ENCODE data around the gene C4orf50. TPM values are rescaled to one million over a fixed set of nuclear protein-coding genes. Genes with fewer than 3 reads are reported as not detected.

C4orf50 gene
- total and polyA plus RNA-seq, 2 experiments from 2014 or later: 0.06 to 0.31 TPM

GRCh38 chr4:5968246-5968645, 50.0 kb downstream of the C4orf50 start:
- Histone ChIP-seq H4K20me1 (replicated peaks; ENCODE audit: insufficient read depth) (no peaks in the 10 kb centered on the region), H3K36me3 (ENCODE audit: insufficient read depth) (no peaks in the 10 kb centered on the region), H3K9me2 (ENCODE audit: insufficient read depth) (no peaks in the 10 kb centered on the region), H3K27ac (ENCODE audit: low read depth) (no peak overlapping the region), H3F3A (replicated peaks; ENCODE audit: low read depth) (no peaks in the 10 kb centered on the region), H3K4me1 (ENCODE audit: insufficient read depth) (0 out of 2 replicates have a peak, but pooled peaks cover 6% of the 10 kb centered on the region), H3K79me2 (replicated peaks; ENCODE audit: insufficient read depth) (no peaks in the 10 kb centered on the region), H3K4me2 (no peak overlapping the region), H3K4me3 (no peak overlapping the region), H2AFZ (no peak overlapping the region), H3K27me3 (ENCODE audit: insufficient read depth) (no peaks in the 10 kb centered on the region)
- no peaks in the 10 kb centered on the region for H3K9me3 Mint-ChIP-seq
- no peak overlapping the region for H3K27ac Mint-ChIP-seq
- TF ChIP-seq POLR2AphosphoS5 (IDR thresholded peaks at IDR 0.05; ENCODE audit: low read depth) (no peak), ZNF462 (CRISPR knock-in tag; IDR thresholded peaks at IDR 0.05) (no peak), EZH2phosphoT487 (IDR thresholded peaks at IDR 0.05; ENCODE audit: unreplicated experiment) (no peak), CTCF (conservative IDR thresholded peaks at IDR 0.05; ENCODE audit: low read depth in 2 of 2) (no peak), ETS1 (IDR thresholded peaks at IDR 0.05) (no peak), CREB1 (CRISPR knock-in tag; IDR thresholded peaks at IDR 0.05; ENCODE audit: low read depth) (no peak), ZNF331 (CRISPR knock-in tag; IDR thresholded peaks at IDR 0.05; ENCODE audit: low read depth) (no peak), ZNF114 (CRISPR knock-in tag; IDR thresholded peaks at IDR 0.05) (no peak), JUNB (IDR thresholded peaks at IDR 0.05; ENCODE audit: unreplicated experiment) (no peak), EZH2 (IDR thresholded peaks at IDR 0.05; ENCODE audit: low read depth, unreplicated experiment) (no peak), STAT1 (IDR thresholded peaks at IDR 0.05; ENCODE audit: unreplicated experiment) (no peak), NANOG (IDR thresholded peaks at IDR 0.05; ENCODE audit: borderline replicate concordance) (no peak), REST (IDR thresholded peaks at IDR 0.05; ENCODE audit: unreplicated experiment) (no peak)
- no peak for ATAC-seq
- DNase-seq (ENCODE audit: low spot score): no peak
- peaks cover 10% of the 10 kb centered on the region for H3K27me3 Mint-ChIP-seq (ENCODE audit: insufficient read depth, low read depth, poor library complexity)
- no peaks in the 10 kb centered on the region for H3K36me3 Mint-ChIP-seq (ENCODE audit: low read depth)
- H3K4me3 Mint-ChIP-seq: no peak overlapping the region
- peaks cover 39% of the 10 kb centered on the region for H3K4me1 Mint-ChIP-seq

Data from GM23338 (cell line).